PC-3 (cell line): ENCODE results near the gene HDAC8. TPM values are rescaled to one million over a fixed set of nuclear protein-coding genes. Genes with fewer than 3 reads are reported as not detected.

Experiments
- ATAC-seq: fragments of 200-7000 bp; cut with Tn5 transposase; 2 replicates; pipeline ENCODE4 v1.9.1; 2020; ENCODE audit warnings: mild to moderate bottlenecking, moderate library complexity
- BruUV-seq: library from RNA; stranded (reverse); fragments of 400-500 nt; replicated peaks from 2 replicates; lab custom pipeline; 2021; lab: Mats Ljungman, UMichigan
- CTCF ChIA-PET: fragments of 300-600 bp; sonication (Branson Sonifier 250); formaldehyde crosslinking; loops from one replicate; lab custom pipeline; 2022; ENCODE audit warnings: antibody characterized with exemption; lab: Charles Lee
- POLR2A ChIA-PET: fragments of 300-600 bp; sonication (Branson Sonifier 250); formaldehyde crosslinking; loops from one replicate; lab custom pipeline; 2022; ENCODE audit warnings: antibody characterized with exemption; ENCODE audit not compliant: unreplicated experiment; lab: Charles Lee
- DNase-seq: peaks from one replicate; pipeline ENCODE4 v3.0.0-alpha.2; 2015
- H2AFZ ChIP-seq: fragments of 300-600 bp; sonication (generic); 2 replicates; pipeline ENCODE4 v1.6.0; 2016; ENCODE audit warnings: antibody characterized with exemption, low read length
- H3F3A ChIP-seq: fragments of 300-600 bp; sonication (generic); one replicate; pipeline ENCODE4 v1.6.0; 2017; ENCODE audit warnings: antibody characterized with exemption, low read length, control low read depth, mild to moderate bottlenecking; ENCODE audit not compliant: unreplicated experiment
- H3K27ac ChIP-seq: fragments of 300-600 bp; sonication (generic); 2 replicates; pipeline ENCODE4 v1.5.1; 2016; ENCODE audit warnings: mild to moderate bottlenecking, low read length
- H3K27me3 ChIP-seq: fragments of 300-600 bp; sonication (generic); 2 replicates; pipeline ENCODE4 v1.6.1; 2016; ENCODE audit warnings: low read length, mixed read lengths
- H3K36me3 ChIP-seq: fragments of 300-600 bp; sonication (generic); 2 replicates; pipeline ENCODE4 v1.6.1; 2016; ENCODE audit warnings: low read depth, mixed run types, low read length, mixed read lengths
- H3K4me1 ChIP-seq: fragments of 300-600 bp; sonication (generic); 2 replicates; pipeline ENCODE4 v1.5.1; 2016; ENCODE audit warnings: low read length; ENCODE audit not compliant: insufficient read depth
- H3K4me2 ChIP-seq: fragments of 300-600 bp; sonication (generic); 2 replicates; pipeline ENCODE4 v1.6.0; 2016; ENCODE audit warnings: low read length
- H3K4me3 ChIP-seq: fragments of 300-600 bp; sonication (generic); 2 replicates; pipeline ENCODE4 v1.5.1; 2016; ENCODE audit warnings: mild to moderate bottlenecking, low read length, mixed read lengths
- H3K79me2 ChIP-seq: fragments of 300-600 bp; sonication (generic); 2 replicates; pipeline ENCODE4 v1.6.1; 2017; ENCODE audit warnings: low read length, mixed read lengths
- H3K9ac ChIP-seq: fragments of 300-600 bp; sonication (generic); 2 replicates; pipeline ENCODE4 v1.6.0; 2016; ENCODE audit warnings: mild to moderate bottlenecking, low read length
- H3K9me2 ChIP-seq: fragments of 300-600 bp; sonication (generic); replicated peaks from 2 replicates; pipeline ENCODE4 v1.6.1; 2016; ENCODE audit warnings: mixed run types, low read length, mixed read lengths
- H3K9me3 ChIP-seq: fragments of 300-600 bp; sonication (generic); 2 replicates; pipeline ENCODE4 v1.6.1; 2016; ENCODE audit warnings: low read length, mixed read lengths
- H4K20me1 ChIP-seq: fragments of 300-600 bp; sonication (generic); 2 replicates; pipeline ENCODE4 v1.6.1; 2016; ENCODE audit warnings: low read length, mixed read lengths
- EZH2 ChIP-seq: fragments of 300-600 bp; sonication (generic); IDR thresholded peaks from one replicate; pipeline ENCODE4 v1.6.1; 2017; ENCODE audit warnings: antibody characterized with exemption, mild to moderate bottlenecking, low read length; ENCODE audit not compliant: unreplicated experiment
- EZH2phosphoT487 ChIP-seq: fragments of 300-600 bp; sonication (generic); IDR thresholded peaks from 2 replicates; pipeline ENCODE4 v1.6.1; 2018; ENCODE audit warnings: mild to moderate bottlenecking, antibody characterized with exemption, low read length, borderline replicate concordance
- intact Hi-C: fragments of 100-400 bp; cut with micrococcal nuclease; formaldehyde crosslinking; loops from 2 replicates; pipeline ENCODE4 v1.9.0; 2023
- total RNA-seq: library from RNA; depleted of rRNA; stranded (reverse); fragments of >200 nt; gene quantifications from 2 replicates; pipeline ENCODE4 v1.2.3, GENCODE V29; 2014
- TF ChIP-seq, protein P1 (sequence below): fragments of 300-600 bp; sonication (generic); conservative IDR thresholded peaks from 2 replicates; pipeline ENCODE4 v1.5.1; 2017; ENCODE audit warnings: antibody characterized with exemption, low read depth, mild to moderate bottlenecking, low read length

HDAC8 gene
- total RNA-seq, 1 experiment from 2014 or later: 40.5 TPM

- ATAC-seq: peak; percentile 31
- BruUV-seq: no TSS peak
Observed at GRCh38 chrX:72395237-72395636, 177.4 kb downstream of the HDAC8 start.

DNA sequence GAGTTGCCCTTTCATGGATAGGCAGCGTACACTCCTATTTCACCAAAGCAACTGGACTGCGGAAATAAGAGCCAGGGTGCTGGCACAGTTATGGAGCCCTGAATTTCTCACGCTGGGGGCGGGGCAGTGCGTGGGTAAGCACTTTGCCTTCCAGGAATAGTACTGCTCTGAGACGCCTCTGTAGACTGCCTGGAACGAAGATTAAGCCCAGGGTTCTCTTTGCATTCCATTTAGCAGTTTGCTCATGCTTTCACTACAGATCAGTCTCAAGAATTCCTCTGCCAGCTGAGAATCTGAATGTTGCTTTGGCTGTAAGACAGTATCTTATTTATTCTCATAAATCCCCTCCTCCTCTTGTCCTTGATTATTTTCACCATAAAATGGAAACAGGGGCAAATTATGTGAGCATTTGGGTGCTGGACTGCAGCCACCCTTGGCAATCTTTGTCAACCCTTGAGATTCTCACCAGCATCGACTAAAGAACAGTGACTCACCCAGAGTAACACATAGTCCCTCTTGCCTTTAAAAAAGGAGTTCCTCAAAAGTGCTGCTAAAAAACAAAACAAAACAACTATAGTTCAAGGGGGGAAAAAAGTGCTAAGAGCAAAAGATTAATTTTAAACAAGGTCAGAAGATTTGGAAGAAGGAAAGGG lies 178.0 kb downstream of the HDAC8 start:
- TF ChIP-seq, protein P1, sequence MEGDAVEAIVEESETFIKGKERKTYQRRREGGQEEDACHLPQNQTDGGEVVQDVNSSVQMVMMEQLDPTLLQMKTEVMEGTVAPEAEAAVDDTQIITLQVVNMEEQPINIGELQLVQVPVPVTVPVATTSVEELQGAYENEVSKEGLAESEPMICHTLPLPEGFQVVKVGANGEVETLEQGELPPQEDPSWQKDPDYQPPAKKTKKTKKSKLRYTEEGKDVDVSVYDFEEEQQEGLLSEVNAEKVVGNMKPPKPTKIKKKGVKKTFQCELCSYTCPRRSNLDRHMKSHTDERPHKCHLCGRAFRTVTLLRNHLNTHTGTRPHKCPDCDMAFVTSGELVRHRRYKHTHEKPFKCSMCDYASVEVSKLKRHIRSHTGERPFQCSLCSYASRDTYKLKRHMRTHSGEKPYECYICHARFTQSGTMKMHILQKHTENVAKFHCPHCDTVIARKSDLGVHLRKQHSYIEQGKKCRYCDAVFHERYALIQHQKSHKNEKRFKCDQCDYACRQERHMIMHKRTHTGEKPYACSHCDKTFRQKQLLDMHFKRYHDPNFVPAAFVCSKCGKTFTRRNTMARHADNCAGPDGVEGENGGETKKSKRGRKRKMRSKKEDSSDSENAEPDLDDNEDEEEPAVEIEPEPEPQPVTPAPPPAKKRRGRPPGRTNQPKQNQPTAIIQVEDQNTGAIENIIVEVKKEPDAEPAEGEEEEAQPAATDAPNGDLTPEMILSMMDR: no peak
- TF ChIP-seq EZH2phosphoT487 (no peak), EZH2 (no peak)
- Histone ChIP-seq H3K79me2 (no peaks in the 10 kb centered on the region), H3K9me2 (no peaks in the 10 kb centered on the region), H3K4me3 (no peak overlapping the region), H3K4me1 (peaks cover 39% of the 10 kb centered on the region), H3K4me2 (peak overlapping the region; percentile 12), H3F3A (no peaks in the 10 kb centered on the region), H4K20me1 (no peaks in the 10 kb centered on the region), H3K9ac (no peak overlapping the region), H3K9me3 (no peaks in the 10 kb centered on the region), H3K27me3 (no peaks in the 10 kb centered on the region), H3K36me3 (no peaks in the 10 kb centered on the region), H3K27ac (peak overlapping the region; percentile 23), H2AFZ (no peak overlapping the region)
- ATAC-seq: peak; percentile 39
- DNase-seq: peak; percentile 18
- POLR2A ChIA-PET: no interaction called here
- intact Hi-C loops: no loop called here
- no TSS peak for BruUV-seq
- CTCF ChIA-PET: no interaction called here

More at GRCh38 chrX:72395237-72395636, 177.4 kb downstream of the HDAC8 start:
- Histone ChIP-seq H3K36me3 (no peaks in the 10 kb centered on the region), H2AFZ (no peak overlapping the region), H3K4me3 (no peak overlapping the region), H3F3A (no peaks in the 10 kb centered on the region), H3K4me1 (peaks cover 39% of the 10 kb centered on the region), H3K4me2 (peak overlapping the region; percentile 12; the same call in 1 of the 2 replicates), H3K9me2 (no peaks in the 10 kb centered on the region), H3K79me2 (no peaks in the 10 kb centered on the region), H3K9me3 (no peaks in the 10 kb centered on the region), H3K27ac (peak overlapping the region; percentile 23), H3K27me3 (no peaks in the 10 kb centered on the region), H4K20me1 (no peaks in the 10 kb centered on the region), H3K9ac (no peak overlapping the region)
- ChIA-PET POLR2A (no interaction called here), CTCF (no interaction called here)
- intact Hi-C loops: no loop called here
- TF ChIP-seq, protein P1: no peak
- no peak for TF ChIP-seq EZH2
- no peak for TF ChIP-seq EZH2phosphoT487
- DNase-seq: no peak

DNA sequence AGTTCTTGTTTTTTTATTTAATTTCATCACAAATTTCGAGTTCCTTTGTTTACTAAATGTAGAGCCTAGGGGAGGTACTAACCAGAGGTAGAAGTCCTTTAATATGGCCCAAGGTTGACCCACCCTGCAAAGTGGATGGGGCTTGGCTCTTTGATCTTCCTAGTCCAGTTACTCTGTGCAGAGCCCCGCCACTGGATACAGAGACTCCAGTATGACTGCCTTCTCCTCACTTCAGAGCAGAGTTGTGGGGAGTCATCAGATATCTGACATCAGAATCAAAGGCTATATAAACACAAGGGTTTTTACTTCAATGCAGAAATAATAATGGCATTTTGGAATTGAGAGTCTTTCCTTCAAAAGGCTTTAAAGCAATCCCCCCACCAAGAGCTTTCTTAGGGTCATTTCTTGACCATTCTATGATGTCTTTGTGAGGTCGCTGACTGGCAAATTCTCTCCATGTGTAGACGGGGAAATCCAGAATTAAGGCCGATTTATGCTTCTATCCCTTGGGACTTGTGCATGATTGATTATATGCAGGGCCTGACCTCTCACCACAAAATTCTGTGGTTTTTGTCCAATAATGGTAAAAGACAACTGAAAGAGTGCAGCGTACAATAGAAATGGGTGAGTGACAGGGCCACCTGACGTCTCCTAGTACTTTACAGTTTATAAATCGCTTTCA lies 178.7 kb downstream of the HDAC8 start:
- H4K20me1 ChIP-seq: no peaks in the 10 kb centered on the region
- H3K79me2 ChIP-seq: no peaks in the 10 kb centered on the region
- POLR2A ChIA-PET: no interaction called here
- H3K4me1 ChIP-seq: peaks cover 39% of the 10 kb centered on the region
- intact Hi-C loops: no loop called here
- ATAC-seq (no peak), DNase-seq (no peak)
- no peaks in the 10 kb centered on the region for H3F3A ChIP-seq
- no peak overlapping the region for H3K27ac ChIP-seq
- H3K9me3 ChIP-seq: no peaks in the 10 kb centered on the region
- no peak overlapping the region for H2AFZ ChIP-seq
- H3K27me3 ChIP-seq: no peaks in the 10 kb centered on the region
- no peaks in the 10 kb centered on the region for H3K36me3 ChIP-seq
- H3K4me2 ChIP-seq: no peak overlapping the region
- no peak overlapping the region for H3K9ac ChIP-seq
- no TSS peak for BruUV-seq
- CTCF ChIA-PET: no interaction called here
- no peak overlapping the region for H3K4me3 ChIP-seq
- TF ChIP-seq, protein P1: no peak
- TF ChIP-seq EZH2phosphoT487: no peak
- TF ChIP-seq EZH2: no peak
- H3K9me2 ChIP-seq: no peaks in the 10 kb centered on the region
